Endothelial cell of umbilical vein (primary cell): Measurements from ENCODE around the gene RNF157. TPM values are rescaled to one million over a fixed set of nuclear protein-coding genes. Genes with fewer than 3 reads are reported as not detected.

Source experiments
- BruUV-seq: library from RNA; stranded (reverse); fragments of 400-500 nt; replicated peaks from 2 replicates; lab custom pipeline; 2021; lab: Mats Ljungman, UMichigan
- CTCF ChIA-PET: fragments of 300-600, 350-600 bp; sonication (Branson Sonifier 250); formaldehyde crosslinking; loops from one replicate; lab custom pipeline; 2021; ENCODE audit warnings: antibody characterized with exemption, inconsistent platforms; lab: Charles Lee
- POLR2A ChIA-PET: fragments of 300-600, 350-600 bp; sonication (Branson Sonifier 250); formaldehyde crosslinking; loops from one replicate; lab custom pipeline; 2021; ENCODE audit warnings: antibody characterized with exemption, inconsistent platforms; lab: Charles Lee
- DNase-seq: peaks from one replicate; pipeline ENCODE4 v3.0.0-alpha.2; 2011; ENCODE audit warnings: low read depth, low spot score
- FAIRE-seq: peaks from 2 replicates; lab custom pipeline; 2011; peaks lifted over from hg19 to GRCh38; lab: Jason Lieb, UNC
- H2AFZ ChIP-seq: 2 replicates; pipeline ENCODE4 v1.6.0; 2012; ENCODE audit warnings: low read depth, low read length, control low read depth, inconsistent platforms
- H3K27ac ChIP-seq: 2 replicates; pipeline ENCODE4 v1.5.1; 2011; ENCODE audit warnings: low read depth, mild to moderate bottlenecking, control low read depth, low read length, moderate library complexity; ENCODE audit not compliant: insufficient read depth
- H3K27me3 ChIP-seq, 2 experiments: 2 replicates each; pipeline versions ENCODE4 v1.6.0 to v1.6.1; 2011; ENCODE audit warnings: low read length in 2 of 2, mixed read lengths in 1 of 2; ENCODE audit not compliant: control insufficient read depth in 2 of 2, insufficient read depth in 2 of 2
- H3K36me3 ChIP-seq, 2 experiments: 2 replicates in 1 of 2; 3 replicates in 1 of 2; pipeline ENCODE4 v1.5.1; 2011; ENCODE audit warnings: low read length in 2 of 2, mild to moderate bottlenecking in 1 of 2, moderate library complexity in 1 of 2; ENCODE audit not compliant: control insufficient read depth in 2 of 2, insufficient read depth in 2 of 2; ENCODE audit errors: extremely low read depth in 1 of 2
- H3K4me1 ChIP-seq: 3 replicates; pipeline ENCODE4 v1.5.1; 2011; ENCODE audit warnings: mild to moderate bottlenecking, low read length; ENCODE audit not compliant: control insufficient read depth, insufficient read depth; ENCODE audit errors: extremely low read depth
- H3K4me2 ChIP-seq: 2 replicates; pipeline ENCODE4 v1.6.1; 2011; ENCODE audit warnings: low read length, control low read depth, mixed read lengths; ENCODE audit not compliant: insufficient read depth
- H3K4me3 ChIP-seq, 3 experiments: fragments of 200-600 bp in 1 of 3; sonication (generic), shearing (Covaris generic) in 1 of 3; replicated peaks in 1 of 3; 2 replicates each; pipeline ENCODE4 v1.5.1; 2011 to 2016; ENCODE audit warnings: control low read depth in 3 of 3, low read length in 3 of 3, mild to moderate bottlenecking in 2 of 3, inconsistent platforms in 1 of 3, low read depth in 1 of 3, moderate library complexity in 1 of 3; ENCODE audit not compliant: insufficient read depth in 1 of 3
- H3K79me2 ChIP-seq: 2 replicates; pipeline ENCODE4 v1.6.0; 2012; ENCODE audit warnings: low read length, inconsistent platforms; ENCODE audit not compliant: control insufficient read depth, insufficient read depth
- H3K9ac ChIP-seq: replicated peaks from 2 replicates; pipeline ENCODE3; 2011; ENCODE audit warnings: low read length, control low read depth; ENCODE audit not compliant: insufficient read depth; ENCODE audit errors: extremely low read depth
- H3K9me1 ChIP-seq: replicated peaks from 3 replicates; pipeline ENCODE4 v1.6.0; 2011; ENCODE audit warnings: mild to moderate bottlenecking, low read length; ENCODE audit not compliant: control insufficient read depth, insufficient read depth; ENCODE audit errors: extremely low read depth
- H3K9me3 ChIP-seq: replicated peaks from 2 replicates; pipeline ENCODE4 v1.5.1; 2012; ENCODE audit warnings: low read length, inconsistent platforms; ENCODE audit not compliant: control insufficient read depth, insufficient read depth
- H4K20me1 ChIP-seq: replicated peaks from 2 replicates; pipeline ENCODE3; 2011; ENCODE audit warnings: mild to moderate bottlenecking, low read length; ENCODE audit not compliant: control insufficient read depth, insufficient read depth; ENCODE audit errors: extremely low read depth
- EZH2 ChIP-seq: IDR thresholded peaks from 2 replicates; pipeline ENCODE4 v1.6.1; 2012; ENCODE audit warnings: borderline replicate concordance, low read depth, mild to moderate bottlenecking, moderate library complexity, low read length, inconsistent platforms; ENCODE audit not compliant: severe bottlenecking
- FOS ChIP-seq: IDR thresholded peaks from 2 replicates; pipeline ENCODE4 v1.6.1; 2011; ENCODE audit warnings: mild to moderate bottlenecking, low read length, moderate library complexity, borderline replicate concordance; ENCODE audit not compliant: insufficient read depth
- GATA2 ChIP-seq: IDR thresholded peaks from 2 replicates; pipeline ENCODE4 v1.7.0; 2011; ENCODE audit warnings: low read depth, mild to moderate bottlenecking, moderate library complexity, mixed read lengths, low read length; ENCODE audit not compliant: insufficient read length, insufficient read depth
- JUN ChIP-seq: IDR thresholded peaks from 2 replicates; pipeline ENCODE4 v1.6.1; 2011; ENCODE audit warnings: borderline replicate concordance, low read depth; ENCODE audit not compliant: insufficient read length, insufficient read depth
- MYC ChIP-seq: IDR thresholded peaks from one replicate; pipeline ENCODE4 v1.6.1; 2011; ENCODE audit warnings: mild to moderate bottlenecking, low read depth, low read length
- POLR2A ChIP-seq: IDR thresholded peaks from 2 replicates; pipeline ENCODE4 v1.6.1; 2012; ENCODE audit warnings: low read depth, mild to moderate bottlenecking, control low read depth, low read length
- POLR2AphosphoS5 ChIP-seq: IDR thresholded peaks from 2 replicates; pipeline ENCODE4 v1.6.1; 2012; ENCODE audit warnings: low read depth, mild to moderate bottlenecking, control low read depth, low read length, moderate library complexity; ENCODE audit not compliant: insufficient read depth
- dilution Hi-C: fragments of 300-500 bp; cut with MboI; formaldehyde crosslinking; loops from one replicate; pipeline ENCODE4 v1.15.0; 2019; ENCODE audit warnings: low sequenced_read_pairs; ENCODE audit not compliant: extremely low pct_ligation_motif_present
- intact Hi-C: fragments of 100-400 bp; cut with micrococcal nuclease; formaldehyde crosslinking; loops from one replicate; pipeline ENCODE4 v1.10.0; 2022
- polyA plus RNA-seq, 4 experiments: library from polyadenylated mRNA; depleted of rRNA in 3 of 4; stranded (reverse) in 3 of 4; unstranded in 1 of 4; fragments of >200 nt; gene quantifications; 2 replicates each; pipeline versions ENCODE4 v1.2.1 to v1.2.3, GENCODE V29; 2011 to 2012; ENCODE audit warnings: missing spikeins in 1 of 4
- total RNA-seq: library from RNA; stranded (reverse); gene quantifications from 2 replicates; pipeline ENCODE4 v1.2.3, GENCODE V29; 2021
- TF ChIP-seq, protein P1 (sequence below), 2 donors: IDR thresholded peaks; 1 replicate in 1 of 2; 2 replicates in 1 of 2; pipeline ENCODE4 v1.5.1; 2011; ENCODE audit warnings: low read length in 2 of 2, mild to moderate bottlenecking in 2 of 2, moderate library complexity in 2 of 2, control low read depth in 1 of 2, inconsistent platforms in 1 of 2, low read depth in 1 of 2; ENCODE audit not compliant: insufficient read depth in 1 of 2; ENCODE audit errors: extremely low read depth in 1 of 2
- TF ChIP-seq, protein P2 (sequence below): IDR thresholded peaks from 2 replicates; pipeline ENCODE4 v1.6.1; 2011; ENCODE audit not compliant: insufficient read depth, insufficient read length

The RNF157 gene
- total and polyA plus RNA-seq, 2 donors (not counting 3 experiments of a cell fraction or from before 2014, with no cell fraction given) = 0.07 to 0.86 TPM

DNA sequence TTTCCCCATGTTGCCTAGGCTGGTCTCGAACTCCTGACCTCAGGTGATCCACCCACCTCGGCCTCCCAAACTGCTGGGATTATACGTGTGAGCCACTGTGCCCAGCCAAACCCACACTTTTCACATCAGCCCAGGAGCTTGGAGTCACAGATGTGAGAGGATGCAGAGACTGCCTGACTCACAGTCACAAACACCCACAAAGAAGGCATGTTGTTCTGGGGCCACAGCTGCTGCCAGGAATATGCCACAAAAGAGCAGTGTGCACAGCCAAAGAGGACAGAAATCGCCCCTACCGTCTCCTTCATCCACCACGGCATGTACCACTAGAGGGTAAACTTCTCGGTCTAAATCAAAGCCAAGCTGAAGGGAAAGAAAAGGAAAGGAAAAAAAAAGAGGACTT, 74.1 kb downstream of the RNF157 start:
- no peaks in the 10 kb centered on the region for H3K79me2 ChIP-seq
- CTCF ChIA-PET = interaction anchor here (0.8 to 1.9 kb wide), 4 partner anchors 16 to 116 kb away, joined by 3 to 13 read pairs (median 4); no protein-coding TSS in a partner anchor
- H3K4me1 ChIP-seq = no peaks in the 10 kb centered on the region
- no peak overlapping the region for H2AFZ ChIP-seq
- no peak overlapping the region for H3K9ac ChIP-seq
- no peak overlapping the region for H3K27ac ChIP-seq
- H3K9me3 ChIP-seq = no peaks in the 10 kb centered on the region
- no peaks in the 10 kb centered on the region for H3K9me1 ChIP-seq
- peaks cover 6% of the 10 kb centered on the region in 2 experiments for H3K27me3 ChIP-seq
- no peak for DNase-seq
- intact Hi-C loops = no loop called here
- no TSS peak for BruUV-seq
- FAIRE-seq = no peak
- TF ChIP-seq EZH2 (no peak), POLR2A (no peak), GATA2 (no peak), POLR2AphosphoS5 (no peak), FOS (no peak), JUN (no peak), MYC (no peak)
- TF ChIP-seq, protein P1, sequence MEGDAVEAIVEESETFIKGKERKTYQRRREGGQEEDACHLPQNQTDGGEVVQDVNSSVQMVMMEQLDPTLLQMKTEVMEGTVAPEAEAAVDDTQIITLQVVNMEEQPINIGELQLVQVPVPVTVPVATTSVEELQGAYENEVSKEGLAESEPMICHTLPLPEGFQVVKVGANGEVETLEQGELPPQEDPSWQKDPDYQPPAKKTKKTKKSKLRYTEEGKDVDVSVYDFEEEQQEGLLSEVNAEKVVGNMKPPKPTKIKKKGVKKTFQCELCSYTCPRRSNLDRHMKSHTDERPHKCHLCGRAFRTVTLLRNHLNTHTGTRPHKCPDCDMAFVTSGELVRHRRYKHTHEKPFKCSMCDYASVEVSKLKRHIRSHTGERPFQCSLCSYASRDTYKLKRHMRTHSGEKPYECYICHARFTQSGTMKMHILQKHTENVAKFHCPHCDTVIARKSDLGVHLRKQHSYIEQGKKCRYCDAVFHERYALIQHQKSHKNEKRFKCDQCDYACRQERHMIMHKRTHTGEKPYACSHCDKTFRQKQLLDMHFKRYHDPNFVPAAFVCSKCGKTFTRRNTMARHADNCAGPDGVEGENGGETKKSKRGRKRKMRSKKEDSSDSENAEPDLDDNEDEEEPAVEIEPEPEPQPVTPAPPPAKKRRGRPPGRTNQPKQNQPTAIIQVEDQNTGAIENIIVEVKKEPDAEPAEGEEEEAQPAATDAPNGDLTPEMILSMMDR (IDR thresholded peaks at IDR 0.05; ENCODE audit: extremely low read depth in 1 of 2, insufficient read depth in 1 of 2, low read depth in 1 of 2, low read length in 2 of 2) = no peak
- TF ChIP-seq, protein P2, sequence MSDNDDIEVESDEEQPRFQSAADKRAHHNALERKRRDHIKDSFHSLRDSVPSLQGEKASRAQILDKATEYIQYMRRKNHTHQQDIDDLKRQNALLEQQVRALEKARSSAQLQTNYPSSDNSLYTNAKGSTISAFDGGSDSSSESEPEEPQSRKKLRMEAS = no peak
- H3K36me3 ChIP-seq = no peaks in the 10 kb centered on the region
- H4K20me1 ChIP-seq = no peaks in the 10 kb centered on the region
- POLR2A ChIA-PET = no interaction called here
- no peak overlapping the region for H3K4me3 ChIP-seq
- no peak overlapping the region for H3K4me2 ChIP-seq
- dilution Hi-C loops = no loop called here
